Stimulated activated CD8-positive, alpha-beta memory T cell treated with anti-CD3 and anti-CD28 coated beads, Interleukin-4, amount 100 ng/mL, for 1 hour (primary cell): ENCODE results near the gene MBD4.
A peak's percentile ranks its signal among the peaks of the same experiment; 100 is the strongest.
"Not testable (repeated sequence)": the region's sequence is repeated elsewhere in the genome, so short reads cannot be mapped to it uniquely, and the experiment has no call there.

Experiments
- DNase-seq, 2 donors: peaks; one replicate each; pipeline ENCODE4 v3.0.0-alpha.2; 2020; ENCODE audit warnings: low read depth in 2 of 2, low spot score in 1 of 2

The MBD4 gene

GRCh38 chr3:129439817-129440617 is at the start of gene MBD4, which contains the start of gene IFT122:
Gene MBD4 (minus strand): TSS chr3:129439948. CDS start chr3:129439833, 115 bp downstream.
Gene IFT122 (plus strand): TSS chr3:129440224. CDS start chr3:129440331, 107 bp downstream.
- DNase-seq, result peak; percentile 95 to 97

- DNase-seq, result not testable (repeated sequence)
These were observed 49.5 kb upstream of the MBD4 start for GRCh38 chr3:129489258-129489657.

DNA sequence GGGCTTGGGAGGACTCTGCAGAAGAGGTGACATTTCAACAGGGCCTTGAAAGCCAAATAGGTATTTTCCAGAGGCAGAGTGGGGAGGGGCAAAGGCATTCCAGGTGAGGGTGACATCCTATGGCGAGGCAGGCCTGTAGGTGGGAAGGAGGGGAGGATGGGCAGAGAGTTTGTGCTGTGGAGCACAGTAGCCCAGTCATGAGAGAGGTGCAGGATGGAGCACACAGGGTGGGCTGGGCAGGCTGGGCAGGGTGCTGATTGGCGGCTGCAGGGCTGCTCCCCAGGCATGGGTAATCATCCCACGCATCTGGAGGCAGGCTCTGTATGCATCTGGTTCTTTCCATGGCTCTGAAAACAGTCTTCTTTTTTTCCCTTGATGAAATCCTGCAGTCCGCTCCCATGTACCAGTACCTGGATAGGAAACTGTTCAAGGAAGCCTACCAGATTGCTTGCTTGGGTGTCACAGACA is 48.2 kb upstream of the MBD4 start:
- DNase-seq, result not testable (repeated sequence)

DNA sequence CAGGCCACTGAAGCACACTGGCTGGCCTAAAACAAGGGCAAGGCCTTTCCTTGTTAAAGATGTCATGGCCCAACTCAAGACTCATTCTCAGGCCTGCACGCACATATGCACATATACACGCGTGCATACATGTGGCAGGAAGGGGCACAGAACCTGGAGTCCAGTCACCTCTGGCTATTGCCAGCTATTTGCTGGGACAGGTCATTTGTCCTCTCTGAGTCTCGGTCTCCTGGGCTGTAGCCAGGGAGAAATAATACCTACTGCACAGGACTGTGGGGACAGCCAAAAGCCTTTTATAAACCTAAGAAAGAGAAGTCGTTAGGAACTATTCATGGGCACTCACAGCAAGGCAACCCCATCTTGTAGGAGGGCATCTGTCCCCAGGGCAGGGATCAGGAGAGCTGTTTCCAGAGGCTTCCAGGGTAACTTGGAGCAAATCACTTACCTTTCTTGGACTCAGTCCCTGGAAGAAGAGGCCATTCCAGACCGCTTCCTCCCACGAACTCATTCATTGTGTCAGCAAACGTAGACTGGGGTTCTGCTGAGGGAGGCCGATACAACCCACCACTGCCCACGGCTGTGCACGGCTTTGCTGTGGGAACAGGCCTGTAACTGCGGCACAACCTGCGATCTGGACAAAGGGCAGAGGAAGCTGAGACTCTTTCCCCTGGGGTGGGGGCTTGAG is 47.6 kb upstream of the MBD4 start:
- DNase-seq, result no peak

GRCh38 chr3:129486664-129487035 is 46.9 kb upstream of the MBD4 start:
- no peak for DNase-seq

- DNase-seq, result no peak
These were observed 46.2 kb upstream of the MBD4 start for GRCh38 chr3:129485721-129486663.

DNA sequence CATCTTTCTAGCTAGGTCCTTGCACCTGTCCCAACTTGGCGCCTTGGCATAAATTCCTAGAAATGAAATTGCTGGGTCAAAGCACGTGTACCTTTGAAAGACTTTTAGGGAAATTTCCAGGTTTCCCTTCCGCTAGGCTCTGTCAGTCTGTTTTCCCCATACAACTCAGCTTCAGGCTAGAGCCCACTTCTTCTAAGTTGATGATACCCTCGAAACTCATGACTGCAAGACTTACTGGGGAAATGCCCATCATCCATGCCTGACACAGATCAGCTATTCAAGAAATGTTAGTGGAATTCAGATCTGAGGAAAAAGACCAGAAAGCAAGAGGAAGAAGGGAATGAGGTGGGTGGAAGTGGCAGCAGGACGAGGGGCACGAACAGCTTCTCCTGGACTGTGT is 45.4 kb upstream of the MBD4 start:
- DNase-seq, result not testable (repeated sequence)

GRCh38 chr3:129483870-129484269 is 44.1 kb upstream of the MBD4 start:
- no peak for DNase-seq

DNA sequence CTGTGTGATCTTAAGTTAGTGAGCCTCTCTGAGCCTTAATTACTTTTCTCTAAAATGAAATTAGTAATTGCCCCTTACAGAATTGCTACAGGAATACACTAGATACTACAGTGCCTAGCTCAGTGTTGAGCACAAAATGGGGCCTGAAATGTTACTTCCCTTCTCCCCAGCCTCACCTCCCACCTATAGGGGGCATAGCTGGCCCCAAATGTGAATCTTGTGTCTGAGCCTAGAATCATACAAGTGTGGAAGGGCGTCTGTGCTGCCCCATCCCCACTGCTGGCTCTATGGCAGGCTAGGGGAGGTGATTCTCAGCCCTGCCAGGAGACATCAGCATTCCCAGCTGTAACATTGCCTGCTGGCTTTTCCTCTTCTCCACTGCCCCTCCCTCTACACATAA is 43.0 kb upstream of the MBD4 start:
- no peak for DNase-seq

DNA sequence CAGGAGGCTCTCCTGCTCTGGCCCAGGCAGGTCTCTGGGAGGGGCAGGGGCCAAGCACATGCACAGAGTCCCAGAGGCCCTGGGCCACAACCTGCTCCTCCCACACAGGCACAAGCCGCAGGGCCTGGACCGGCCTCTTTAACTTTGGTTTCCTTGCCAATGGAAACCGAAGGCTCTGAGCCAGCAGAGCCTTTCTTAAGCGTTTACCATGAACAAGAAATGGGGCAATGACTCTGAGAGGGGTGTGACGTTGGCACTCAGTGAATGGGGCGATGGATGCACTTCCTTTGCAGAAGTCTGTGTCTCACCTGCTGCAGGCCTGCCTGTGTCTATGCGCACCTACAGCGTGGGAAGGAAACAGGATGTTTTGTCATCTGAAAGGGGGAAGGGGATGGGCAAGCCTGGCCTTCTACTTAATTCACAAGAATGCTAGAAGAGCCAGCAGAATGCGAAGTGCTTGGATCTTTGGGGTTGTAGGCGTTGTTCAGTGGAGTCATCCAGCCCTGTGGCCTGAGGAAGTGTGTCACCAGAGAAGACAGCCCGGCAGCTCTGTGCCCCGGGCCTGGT is 42.1 kb upstream of the MBD4 start:
- no peak for DNase-seq

- DNase-seq, result not testable (repeated sequence)
These were observed 41.5 kb upstream of the MBD4 start for GRCh38 chr3:129481225-129481765.

DNA sequence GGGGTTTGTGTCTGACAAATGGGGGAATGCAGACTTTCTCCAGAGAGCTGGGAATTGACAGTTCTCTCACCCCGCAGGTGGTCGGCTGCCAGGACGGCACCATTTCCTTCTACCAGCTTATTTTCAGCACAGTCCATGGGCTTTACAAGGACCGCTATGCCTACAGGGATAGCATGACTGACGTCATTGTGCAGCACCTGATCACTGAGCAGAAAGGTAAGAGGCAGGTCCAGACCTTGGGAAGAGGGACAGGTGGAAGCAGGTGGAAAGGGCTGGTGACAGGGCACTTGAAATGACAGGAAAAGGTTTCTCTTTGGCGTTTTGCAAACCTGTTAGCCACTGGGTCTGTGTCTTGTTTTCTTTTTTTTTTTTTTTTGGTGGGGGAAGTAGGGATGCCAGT is 36.8 kb upstream of the MBD4 start:
- DNase-seq, result no peak

- DNase-seq, result no peak
These were observed 36.1 kb upstream of the MBD4 start for GRCh38 chr3:129475863-129476262.

GRCh38 chr3:129474984-129475804 is 35.4 kb upstream of the MBD4 start:
- DNase-seq, result no peak

- DNase-seq, result no peak
These were observed 34.0 kb upstream of the MBD4 start for GRCh38 chr3:129473769-129474152.

DNA sequence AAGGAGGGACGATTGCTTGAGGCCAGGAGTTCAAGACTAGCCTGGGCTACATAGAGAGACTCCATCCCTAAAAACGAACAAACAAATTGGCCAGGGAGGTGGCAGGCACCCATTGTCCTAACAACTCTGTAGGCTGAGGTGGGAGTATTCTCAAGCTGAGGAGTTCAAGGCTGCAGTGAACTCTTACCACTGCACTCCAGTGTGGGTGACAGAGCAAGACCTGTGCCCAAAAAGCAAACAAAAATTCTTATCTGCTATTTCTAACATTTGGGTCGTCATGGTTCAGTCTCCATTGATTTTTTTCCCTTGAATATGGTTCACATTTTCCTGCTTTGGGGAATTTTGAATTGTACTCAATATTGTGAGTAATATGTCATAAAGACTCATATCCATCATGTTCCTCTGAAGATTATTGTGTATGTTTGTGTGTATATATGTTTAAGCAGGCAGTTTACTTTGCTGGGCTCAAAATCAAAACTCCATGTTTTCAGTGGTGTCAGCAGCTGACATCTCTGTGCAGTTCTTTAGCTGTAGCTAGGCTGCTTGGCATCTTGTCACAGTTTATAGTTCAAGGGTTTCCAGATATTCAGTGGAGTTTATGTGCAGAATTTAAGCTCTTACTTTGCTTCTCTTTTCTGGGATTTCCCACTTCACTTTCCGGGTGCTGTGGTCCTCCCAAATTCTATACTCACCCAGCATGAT is 33.5 kb upstream of the MBD4 start:
- no peak for DNase-seq

DNA sequence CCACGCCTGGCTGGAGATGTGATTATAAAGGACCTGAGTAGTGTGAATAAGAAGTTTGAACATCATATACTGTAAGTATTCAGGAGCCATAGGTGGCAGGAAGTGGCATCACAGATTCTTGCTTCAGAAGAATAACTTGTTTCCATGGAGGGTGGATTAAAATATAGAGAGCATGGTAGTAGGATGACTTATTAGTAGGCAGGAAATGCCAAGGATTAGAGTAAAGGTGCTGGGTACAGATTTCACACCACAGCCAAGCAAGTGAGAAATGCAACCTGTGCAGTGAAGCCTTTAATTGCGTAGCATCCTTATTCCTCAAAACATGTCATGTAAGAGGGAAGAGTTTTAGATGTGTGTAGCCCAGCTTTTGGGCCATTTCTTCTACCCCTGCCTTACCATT is 31.1 kb upstream of the MBD4 start:
- DNase-seq, result no peak

DNA sequence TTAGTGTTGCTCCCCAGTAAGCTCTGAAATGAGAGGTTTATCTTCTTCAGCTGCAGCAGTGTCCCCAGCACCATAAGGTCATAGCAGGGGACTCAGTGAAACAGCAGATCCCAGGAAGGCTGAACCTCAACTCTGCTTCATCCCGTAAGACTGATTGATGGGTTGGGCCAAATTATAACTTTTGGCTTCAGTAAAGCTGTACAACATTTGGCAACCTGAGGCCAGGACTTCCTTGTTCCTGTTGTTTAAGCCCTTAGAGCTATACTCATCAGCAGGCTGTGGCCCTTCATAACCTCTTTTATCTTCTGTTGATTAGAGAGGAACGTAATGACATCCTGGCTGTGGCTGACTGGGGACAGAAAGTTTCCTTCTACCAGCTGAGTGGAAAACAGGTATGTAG is 29.3 kb upstream of the MBD4 start:
- no peak for DNase-seq

GRCh38 chr3:129467932-129468331 is 28.2 kb upstream of the MBD4 start:
- DNase-seq, result no peak
